ENCODE results near the gene SSR1.
A peak's percentile ranks its signal among the peaks of the same experiment; 100 is the strongest.
"Not testable (repeated sequence)": the region's sequence is repeated elsewhere in the genome, so short reads cannot be mapped to it uniquely, and the experiment has no call there.

The SSR1 gene

GRCh38 chr6:7316658-7317533, 3.9 kb upstream of the SSR1 start:
- no peak for DNase-seq

- DNase-seq = no peak
Observed at GRCh38 chr6:7315948-7316365, 3.0 kb upstream of the SSR1 start.

DNA sequence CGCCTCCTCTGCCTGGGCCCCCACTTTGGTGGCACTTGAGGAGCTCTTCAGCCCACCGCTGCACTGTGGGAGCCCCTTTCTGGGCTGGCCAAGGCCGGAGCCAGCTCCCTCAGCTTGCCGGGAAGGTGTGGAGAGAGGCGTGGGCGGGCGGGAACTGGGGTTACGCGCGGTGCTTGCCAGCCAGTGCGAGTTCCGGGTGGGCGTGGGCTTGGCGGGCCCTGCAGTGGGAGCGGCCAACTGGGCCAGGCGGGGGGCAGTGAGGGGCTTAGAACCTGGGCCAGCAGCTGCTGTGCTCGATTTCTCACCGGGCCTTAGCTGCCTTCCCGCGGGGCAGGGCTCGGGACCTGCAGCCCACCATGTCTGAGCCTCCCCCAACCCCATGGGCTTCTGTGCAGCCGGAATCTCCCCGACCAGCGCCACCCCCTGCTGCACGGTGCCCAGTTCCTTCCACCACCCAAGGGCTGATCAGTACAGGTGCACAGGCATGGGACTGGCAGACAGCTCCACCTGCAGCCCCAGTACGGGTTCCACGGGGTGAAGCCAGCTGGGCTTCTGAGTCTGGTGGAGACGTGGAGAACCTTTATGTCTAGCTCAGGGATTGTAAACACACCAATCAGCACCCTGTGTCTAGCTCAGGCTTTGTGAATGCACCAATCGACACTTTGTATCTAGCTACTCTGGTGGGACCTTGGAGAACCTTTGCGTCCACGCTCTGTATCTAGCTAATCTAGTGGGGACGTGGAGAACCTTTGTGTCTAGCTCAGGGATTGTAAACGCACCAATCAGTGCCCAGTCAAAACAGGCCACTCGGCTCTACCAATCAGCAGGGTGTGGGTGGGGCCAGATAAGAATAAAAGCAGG, 2.3 kb upstream of the SSR1 start:
- not testable (repeated sequence) for DNase-seq

DNA sequence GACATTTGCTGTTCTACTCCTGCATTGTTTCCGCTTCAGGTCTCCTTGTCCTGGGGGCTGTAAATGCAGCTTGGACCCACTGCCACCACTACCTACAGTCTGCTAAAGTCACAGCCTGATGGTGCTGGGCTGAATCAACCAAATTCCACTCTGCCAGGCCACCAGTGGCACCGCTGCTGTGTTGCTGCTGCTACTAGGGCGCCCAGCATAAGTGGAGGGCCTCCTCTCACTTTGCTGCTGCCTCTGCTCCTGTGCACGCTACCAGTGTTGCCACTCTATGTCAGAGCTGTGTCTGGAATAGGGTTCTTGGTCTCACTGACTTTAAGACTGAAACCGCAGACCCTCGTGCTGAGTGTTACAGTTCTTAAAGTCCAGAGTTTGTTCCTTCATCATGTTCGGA, 1.4 kb upstream of the SSR1 start:
- no peak for DNase-seq

- DNase-seq = no peak
Observed at GRCh38 chr6:7313505-7314165, 636 bp upstream of the SSR1 start.

DNA sequence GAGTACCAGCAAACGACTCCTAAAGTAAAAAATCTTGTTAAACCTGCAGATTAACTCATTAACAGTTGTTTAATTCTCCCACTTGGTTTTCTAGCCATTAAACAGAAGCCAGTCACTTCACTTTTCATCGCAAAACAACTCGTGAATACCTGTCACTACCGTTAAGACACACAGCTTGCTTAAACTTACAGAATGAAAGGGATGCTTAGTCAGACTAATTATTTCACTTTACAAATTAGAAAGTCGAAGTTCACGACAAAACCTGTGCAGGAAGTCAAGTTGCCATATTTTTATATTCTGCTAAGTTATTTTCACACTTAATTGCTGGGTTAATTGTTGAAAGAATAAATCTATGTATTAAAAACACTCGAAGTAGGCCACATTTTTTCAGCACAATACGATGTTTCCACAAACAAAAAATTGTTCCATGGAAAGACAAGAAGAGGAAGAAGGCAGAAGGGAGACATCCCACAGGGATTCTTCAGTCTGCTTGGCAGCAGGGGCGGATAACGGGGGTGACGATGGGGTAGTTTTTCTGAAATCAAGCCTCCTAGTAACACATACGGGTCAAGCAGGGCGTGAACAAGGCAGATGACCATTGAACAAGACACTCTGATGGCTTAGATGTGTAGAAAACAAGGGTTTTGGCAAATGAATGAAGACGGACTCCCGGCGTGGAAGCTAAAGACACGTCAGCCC, 933 bp downstream of the SSR1 start:
- DNase-seq = peak; percentile 64

- no peak for DNase-seq
Observed at GRCh38 chr6:7311176-7311575, 1.8 kb downstream of the SSR1 start.

- no peak for DNase-seq
Observed at GRCh38 chr6:7309050-7309449, 3.9 kb downstream of the SSR1 start.

DNA sequence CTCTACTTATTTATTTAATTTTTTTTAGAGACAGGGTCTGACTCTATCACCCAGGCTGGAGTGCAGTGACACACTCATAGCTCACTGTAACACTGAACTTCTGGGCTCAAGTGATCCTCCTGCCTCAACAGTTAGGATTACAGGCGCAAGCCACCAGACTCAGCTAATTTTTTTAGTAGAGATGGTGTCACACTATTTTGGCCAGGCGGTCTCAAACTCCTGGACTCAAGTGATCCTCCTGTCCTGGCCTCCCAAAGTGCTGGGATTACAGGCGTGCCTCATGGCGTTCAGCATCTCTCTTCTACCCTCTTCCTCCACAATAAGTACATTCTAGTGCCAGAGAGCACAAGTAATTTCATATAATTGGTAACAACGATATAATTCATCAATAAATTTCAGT, 5.5 kb downstream of the SSR1 start:
- DNase-seq = no peak

DNA sequence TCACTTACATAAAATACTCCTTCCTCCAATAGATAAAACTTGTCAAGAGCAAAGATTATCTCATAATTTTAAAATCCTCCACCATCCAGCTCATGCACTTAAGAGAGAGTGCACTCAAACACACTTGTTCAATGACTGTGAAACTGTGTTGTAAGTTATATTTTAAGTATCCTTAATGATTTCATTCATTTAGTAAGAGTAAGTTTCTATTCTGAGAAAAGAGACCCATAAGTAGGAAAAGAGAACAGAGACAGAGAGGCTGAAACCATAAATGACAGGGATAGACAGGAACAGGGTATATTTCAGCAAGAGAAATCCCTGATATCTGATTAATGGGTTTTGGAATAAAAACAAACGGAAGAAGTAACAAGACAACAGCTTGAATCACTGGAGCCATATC, 8.2 kb downstream of the SSR1 start:
- no peak for DNase-seq

DNA sequence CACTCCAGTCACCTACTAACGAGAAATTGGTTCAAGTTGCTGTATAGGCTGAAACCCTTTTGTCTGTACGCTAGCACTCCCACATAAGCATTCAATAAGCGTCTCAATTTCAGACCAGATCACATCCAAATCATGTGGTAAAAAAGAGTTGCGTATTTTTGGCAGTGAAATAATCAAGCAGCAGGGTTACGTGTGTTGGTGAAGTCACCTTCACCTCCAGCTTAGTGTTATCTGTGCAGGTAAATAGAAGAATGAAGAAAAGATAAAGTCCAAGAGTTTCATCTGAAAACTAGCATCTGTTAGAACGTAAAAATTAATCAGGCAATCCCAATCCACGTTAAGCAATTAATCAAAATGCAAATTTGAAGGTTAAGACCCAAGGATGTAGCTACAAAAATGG, 11.3 kb downstream of the SSR1 start:
- DNase-seq = no peak

GRCh38 chr6:7300926-7301325, 12.1 kb downstream of the SSR1 start:
- DNase-seq = no peak

- DNase-seq = no peak
Observed at GRCh38 chr6:7298113-7298512, 14.9 kb downstream of the SSR1 start.

DNA sequence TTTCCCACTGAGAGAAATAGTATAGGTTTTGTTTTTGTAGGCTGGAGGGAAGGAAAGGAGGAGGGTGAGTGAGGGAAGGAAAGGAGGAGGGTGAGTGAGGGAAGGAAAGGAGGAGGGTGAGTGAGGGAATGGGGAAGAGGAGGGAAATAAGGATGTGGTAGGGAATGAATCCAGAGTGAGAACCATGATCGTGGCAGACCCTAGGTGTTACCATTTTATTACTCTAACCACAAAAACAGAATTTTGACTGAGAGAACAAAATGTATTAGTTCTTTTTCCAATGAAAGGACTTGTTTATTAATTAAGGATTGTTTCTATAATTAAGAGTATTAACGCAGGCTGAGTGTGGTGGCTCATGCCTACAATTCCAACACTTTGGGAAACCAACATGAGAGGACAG, 16.4 kb downstream of the SSR1 start:
- no peak for DNase-seq

GRCh38 chr6:7295916-7296315, 17.1 kb downstream of the SSR1 start:
- no peak for DNase-seq

DNA sequence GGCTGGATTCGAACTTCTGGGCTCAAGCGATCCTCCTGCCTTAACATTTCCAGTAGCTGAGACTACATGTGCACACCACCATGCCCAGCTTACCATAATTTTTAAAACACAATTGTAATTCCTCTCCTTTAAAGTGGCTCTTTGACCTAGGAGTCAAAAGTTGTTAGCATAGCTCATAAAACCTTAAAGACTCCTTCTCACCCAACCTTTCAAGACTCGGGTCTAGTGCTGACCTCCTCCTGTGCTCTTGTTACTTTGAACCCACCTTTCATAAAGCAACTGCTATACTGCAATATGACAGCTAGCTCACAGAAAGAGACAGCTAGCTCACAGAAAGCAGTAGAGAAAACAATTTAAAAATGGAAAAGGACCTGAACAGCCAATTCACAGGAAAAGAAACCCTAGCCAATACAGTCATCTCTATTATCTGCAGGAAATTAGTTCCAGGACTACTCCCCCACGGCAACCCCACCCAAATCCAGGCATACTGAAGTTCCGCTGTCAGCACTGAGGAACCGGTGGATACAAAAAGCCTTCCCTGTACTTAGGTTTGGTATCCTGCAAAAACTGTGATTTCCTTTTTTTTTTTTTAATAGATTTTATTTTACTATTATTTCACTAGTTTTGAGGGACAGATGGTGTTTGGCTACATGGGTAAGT, 20.3 kb downstream of the SSR1 start:
- DNase-seq = no peak

- no peak for DNase-seq
Observed at GRCh38 chr6:7290079-7290478, 22.9 kb downstream of the SSR1 start.

DNA sequence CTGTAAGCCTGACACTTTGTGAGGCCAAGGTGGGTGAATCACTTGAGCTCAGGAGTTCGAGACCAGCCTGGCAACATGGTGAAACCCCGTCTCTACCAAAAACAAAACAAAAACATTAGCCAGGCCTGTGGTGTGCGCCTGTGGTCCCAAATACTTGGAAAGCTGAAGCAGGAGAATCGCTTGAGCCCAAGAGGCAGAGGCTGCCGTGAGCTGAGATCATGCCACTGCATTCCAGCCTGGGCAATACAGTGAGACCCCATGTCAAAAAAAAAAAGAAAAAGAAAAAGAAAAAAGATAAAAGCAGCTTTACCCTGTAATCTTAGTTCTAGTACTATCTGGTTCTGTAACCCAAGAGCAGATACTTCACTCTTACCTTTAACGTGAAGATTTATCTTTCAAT, 27.6 kb downstream of the SSR1 start:
- no peak for DNase-seq

DNA sequence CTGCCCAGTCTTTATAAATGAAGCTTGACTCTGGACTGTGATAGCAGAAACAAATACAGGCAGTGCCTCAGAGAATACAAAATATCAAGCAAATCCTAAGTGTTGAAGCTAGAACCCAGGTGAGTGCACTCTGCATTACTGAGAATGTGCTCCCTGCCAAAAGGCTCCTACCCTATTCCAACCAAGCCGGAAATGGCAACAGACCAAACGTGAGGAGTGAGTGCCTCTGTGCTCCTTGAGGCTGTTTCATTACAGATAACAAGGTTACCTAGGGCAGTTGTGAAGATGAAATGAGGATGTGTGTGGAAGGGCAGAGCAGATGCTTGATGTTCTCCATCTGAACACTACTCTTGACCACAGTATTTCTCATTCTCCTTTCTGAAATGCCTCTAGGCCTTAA, 29.3 kb downstream of the SSR1 start:
- DNase-seq = no peak

DNA sequence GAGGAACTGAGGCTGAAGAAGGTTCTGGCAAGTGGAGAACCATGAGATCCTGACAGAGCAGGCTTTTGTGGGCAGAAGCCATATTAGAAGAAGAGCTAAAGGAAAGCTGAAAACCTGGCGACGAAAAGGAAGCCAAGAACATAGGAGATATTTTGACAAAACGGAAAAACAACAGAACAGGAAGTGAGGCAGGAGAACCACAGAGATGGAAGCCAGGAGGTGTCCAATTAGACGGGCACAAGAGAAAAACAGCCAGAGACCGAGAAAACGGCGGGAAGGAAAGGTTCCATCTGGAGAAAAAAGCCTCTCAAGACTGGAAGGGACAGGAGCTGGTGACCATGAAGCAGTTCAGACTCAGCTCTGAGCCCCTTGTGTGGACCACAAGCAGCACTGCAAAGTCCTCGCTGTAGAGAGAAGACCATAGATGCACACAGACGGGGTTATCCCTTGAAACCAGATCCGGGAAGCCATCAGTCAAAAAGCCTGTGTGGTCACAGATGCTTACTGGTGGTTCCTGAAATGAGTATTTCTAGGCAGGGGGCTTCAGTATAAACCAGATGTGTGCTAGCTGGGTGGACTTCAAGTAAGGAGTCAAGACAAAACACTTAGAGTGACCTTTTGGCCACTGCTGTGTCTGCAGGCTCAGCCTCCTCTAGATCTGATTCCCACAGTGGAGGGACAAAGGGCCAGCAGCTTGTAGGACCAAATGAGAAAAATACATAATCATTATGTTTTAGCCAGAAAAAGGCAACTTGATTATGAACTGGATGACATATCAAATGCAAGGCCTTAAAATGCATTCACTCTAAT, 30.7 kb downstream of the SSR1 start:
- no peak for DNase-seq

DNA sequence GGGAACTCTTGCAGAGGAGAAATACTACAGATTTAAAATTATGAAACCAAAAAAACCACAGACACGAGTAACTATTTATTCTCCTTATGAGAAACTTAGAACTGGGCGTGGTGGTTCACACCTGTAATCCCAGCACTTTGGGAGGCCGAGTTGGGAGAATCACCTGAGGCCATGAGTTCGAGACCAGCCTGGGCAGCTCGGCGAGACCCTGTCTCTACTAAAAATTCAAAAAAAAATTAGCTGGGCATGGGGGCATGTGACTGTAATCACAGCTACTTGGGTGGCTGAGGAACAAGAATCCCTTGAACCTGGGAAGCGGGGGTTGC, 36.8 kb downstream of the SSR1 start:
- no peak for DNase-seq

DNA sequence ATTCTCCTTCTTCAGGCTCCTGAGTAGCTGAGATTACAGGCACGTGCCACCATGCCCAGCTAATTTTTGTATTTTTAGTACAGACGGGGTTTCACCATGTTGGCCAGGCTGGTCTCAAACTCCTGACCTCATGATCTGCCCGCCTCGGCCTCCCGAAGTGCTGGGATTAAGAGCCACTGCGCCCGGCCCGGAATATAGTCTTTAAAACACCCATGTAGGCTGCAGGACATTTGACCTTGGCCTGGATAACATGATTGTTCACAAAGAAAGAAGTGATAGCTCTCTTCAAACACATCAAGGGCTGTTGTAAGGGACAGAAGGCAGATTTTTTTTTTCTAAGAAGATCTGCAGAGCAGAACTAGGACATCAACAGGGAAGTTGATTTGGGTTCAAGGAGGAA, 38.5 kb downstream of the SSR1 start:
- DNase-seq = not testable (repeated sequence)

All from OCI-M1 (cell line).